SU-DHL-6 (cell line): ENCODE data around the gene ATG3.

Experiments
- CTCF ChIP-seq: fragments of 200-600 bp; sonication (generic); IDR thresholded peaks from one replicate; pipeline ENCODE4 v1.5.1; 2017; ENCODE audit warnings: antibody characterized with exemption, mild to moderate bottlenecking, low read length, moderate library complexity; ENCODE audit not compliant: insufficient read depth, poor library complexity, severe bottlenecking
- EZH2phosphoT487 ChIP-seq: fragments of 200-600 bp; sonication (generic), shearing (Covaris generic); conservative IDR thresholded peaks from 2 replicates; pipeline ENCODE4 v1.6.1; 2018; ENCODE audit warnings: mild to moderate bottlenecking, antibody characterized with exemption, low read length, moderate library complexity, mixed read lengths

GRCh38 chr3:112561734-112562529 is at the start of gene ATG3, which contains the start of gene SLC35A5:
- no peak for TF ChIP-seq CTCF
- TF ChIP-seq EZH2phosphoT487 = no peak
